C4-2B (cell line): ENCODE results near the gene TNFRSF1A.
A peak's percentile ranks its signal among the peaks of the same experiment; 100 is the strongest.

ENCODE experiments used
- H3K27ac ChIP-seq: fragments of 450-650 bp; 2 replicates; pipeline ENCODE4 v1.5.1; 2017
- ZFX ChIP-seq: fragments of 450-650 bp; IDR thresholded peaks from 2 replicates; pipeline ENCODE4 v1.6.1; 2017
- TF ChIP-seq, protein P1 (sequence below): fragments of 450-650 bp; conservative IDR thresholded peaks from 2 replicates; pipeline ENCODE4 v1.5.1; 2017; ENCODE audit warnings: mild to moderate bottlenecking

Gene TNFRSF1A

DNA sequence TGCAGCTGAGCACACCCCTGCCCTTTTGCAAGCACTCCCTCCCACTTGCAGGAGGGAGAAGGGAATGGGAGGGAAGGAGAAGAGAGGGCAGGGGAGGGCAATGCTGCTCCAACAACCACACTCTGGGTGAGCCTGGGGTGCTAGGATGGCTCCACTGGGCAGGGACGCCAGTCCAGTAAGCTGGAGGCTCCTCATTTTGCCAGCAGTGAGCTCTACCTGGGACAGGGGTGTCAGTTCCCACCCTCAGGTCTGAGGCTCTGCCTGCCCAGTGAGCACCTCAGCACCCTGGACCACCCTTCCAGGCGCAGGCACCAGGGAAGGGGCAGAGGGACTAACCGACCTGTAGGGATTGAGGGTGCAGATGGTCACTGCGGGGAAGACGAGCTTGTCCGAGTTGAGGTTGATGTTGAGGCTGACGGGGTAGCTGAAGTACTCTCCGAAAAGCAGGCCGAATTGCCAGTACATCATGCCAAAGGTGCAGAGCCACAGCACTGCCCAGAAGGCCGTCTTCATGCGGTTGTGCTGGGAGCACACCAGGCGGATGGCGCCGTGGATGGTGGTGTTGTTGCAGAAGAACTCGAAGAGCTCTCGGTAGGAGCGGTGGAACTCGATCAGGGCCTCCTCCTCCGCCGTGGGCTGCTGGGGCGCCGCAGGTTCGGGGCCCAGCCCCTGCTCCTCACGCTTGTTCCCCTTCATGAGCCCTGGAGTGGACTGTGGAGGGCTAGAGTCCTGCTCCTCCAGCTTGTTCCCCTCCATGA is 32.3 kb upstream of the TNFRSF1A start:
- TF ChIP-seq, protein P1, sequence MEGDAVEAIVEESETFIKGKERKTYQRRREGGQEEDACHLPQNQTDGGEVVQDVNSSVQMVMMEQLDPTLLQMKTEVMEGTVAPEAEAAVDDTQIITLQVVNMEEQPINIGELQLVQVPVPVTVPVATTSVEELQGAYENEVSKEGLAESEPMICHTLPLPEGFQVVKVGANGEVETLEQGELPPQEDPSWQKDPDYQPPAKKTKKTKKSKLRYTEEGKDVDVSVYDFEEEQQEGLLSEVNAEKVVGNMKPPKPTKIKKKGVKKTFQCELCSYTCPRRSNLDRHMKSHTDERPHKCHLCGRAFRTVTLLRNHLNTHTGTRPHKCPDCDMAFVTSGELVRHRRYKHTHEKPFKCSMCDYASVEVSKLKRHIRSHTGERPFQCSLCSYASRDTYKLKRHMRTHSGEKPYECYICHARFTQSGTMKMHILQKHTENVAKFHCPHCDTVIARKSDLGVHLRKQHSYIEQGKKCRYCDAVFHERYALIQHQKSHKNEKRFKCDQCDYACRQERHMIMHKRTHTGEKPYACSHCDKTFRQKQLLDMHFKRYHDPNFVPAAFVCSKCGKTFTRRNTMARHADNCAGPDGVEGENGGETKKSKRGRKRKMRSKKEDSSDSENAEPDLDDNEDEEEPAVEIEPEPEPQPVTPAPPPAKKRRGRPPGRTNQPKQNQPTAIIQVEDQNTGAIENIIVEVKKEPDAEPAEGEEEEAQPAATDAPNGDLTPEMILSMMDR, result no peak
- TF ChIP-seq ZFX, result no peak

DNA sequence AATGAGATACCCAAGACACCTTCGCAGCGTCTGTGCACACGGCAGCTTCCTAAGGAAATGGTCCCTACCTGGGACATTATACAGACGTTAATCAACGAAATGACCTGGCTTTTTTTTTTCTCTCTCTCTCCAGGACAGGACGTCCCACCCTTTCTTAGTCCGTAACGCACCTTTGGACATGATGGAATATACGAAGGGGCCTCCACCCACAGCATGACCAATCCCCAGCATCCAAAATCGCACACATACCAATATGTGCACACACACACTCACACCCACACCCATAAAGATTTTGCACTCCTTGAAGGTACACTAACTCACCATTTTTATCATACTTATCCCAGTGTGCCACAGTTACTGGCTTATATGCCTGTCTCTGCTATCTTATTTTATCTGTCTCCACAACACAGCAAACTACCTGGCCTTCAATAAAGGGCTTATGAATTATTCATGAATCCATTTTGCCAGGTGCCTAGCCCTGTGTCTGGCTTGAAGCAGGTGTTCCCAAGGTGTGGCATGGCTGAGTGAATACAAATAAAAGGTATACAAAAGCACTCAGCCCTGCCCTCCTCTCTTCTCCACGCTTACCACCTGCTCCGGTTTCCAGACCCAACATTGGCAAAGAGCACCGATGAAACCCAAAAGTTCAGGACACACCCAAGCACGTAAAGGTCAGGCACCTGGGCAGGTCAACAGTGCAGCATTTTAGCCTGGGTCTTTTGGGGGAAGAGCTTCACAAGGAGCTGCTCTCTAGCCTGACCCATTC is 31.3 kb upstream of the TNFRSF1A start:
- H3K27ac ChIP-seq, result peak overlapping the region; percentile 83; the same call in 1 of the 2 replicates
- TF ChIP-seq, protein P1, result no peak
- no peak for TF ChIP-seq ZFX

More for the DNA sequence above, 32.3 kb upstream of the TNFRSF1A start:
- H3K27ac ChIP-seq, result peak overlapping the region; percentile 83

DNA sequence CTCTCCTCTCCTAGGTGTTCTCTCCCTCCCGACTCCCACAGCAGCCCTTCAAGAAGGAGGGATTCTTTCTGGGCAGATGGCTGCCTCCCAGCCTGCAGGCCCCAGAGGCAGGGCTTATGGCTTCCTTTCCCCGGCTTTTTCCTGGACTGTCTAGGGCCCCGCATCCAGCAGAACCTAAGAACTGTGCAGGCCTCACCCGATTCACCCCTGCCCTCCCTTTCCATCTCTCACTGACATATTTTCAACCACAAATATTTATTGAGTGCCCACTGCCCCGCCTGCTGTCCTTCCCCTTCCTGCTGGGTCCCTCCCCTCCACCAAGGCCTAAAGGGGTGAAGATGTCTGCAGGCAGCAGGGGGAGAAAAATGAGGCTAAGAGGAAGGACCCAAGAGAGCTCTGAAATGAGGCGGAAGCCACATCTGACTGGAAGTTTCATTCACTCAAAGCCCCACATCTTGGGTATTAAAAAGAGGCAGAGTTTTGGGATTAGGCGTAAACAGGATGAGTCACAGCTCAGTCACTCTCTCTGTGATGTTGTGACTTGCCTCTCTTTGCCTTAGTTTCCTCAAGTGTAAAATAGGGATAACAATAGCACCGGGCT is 30.6 kb upstream of the TNFRSF1A start:
- no peak overlapping the region for H3K27ac ChIP-seq
- no peak for TF ChIP-seq ZFX
- TF ChIP-seq, protein P1, result no peak

DNA sequence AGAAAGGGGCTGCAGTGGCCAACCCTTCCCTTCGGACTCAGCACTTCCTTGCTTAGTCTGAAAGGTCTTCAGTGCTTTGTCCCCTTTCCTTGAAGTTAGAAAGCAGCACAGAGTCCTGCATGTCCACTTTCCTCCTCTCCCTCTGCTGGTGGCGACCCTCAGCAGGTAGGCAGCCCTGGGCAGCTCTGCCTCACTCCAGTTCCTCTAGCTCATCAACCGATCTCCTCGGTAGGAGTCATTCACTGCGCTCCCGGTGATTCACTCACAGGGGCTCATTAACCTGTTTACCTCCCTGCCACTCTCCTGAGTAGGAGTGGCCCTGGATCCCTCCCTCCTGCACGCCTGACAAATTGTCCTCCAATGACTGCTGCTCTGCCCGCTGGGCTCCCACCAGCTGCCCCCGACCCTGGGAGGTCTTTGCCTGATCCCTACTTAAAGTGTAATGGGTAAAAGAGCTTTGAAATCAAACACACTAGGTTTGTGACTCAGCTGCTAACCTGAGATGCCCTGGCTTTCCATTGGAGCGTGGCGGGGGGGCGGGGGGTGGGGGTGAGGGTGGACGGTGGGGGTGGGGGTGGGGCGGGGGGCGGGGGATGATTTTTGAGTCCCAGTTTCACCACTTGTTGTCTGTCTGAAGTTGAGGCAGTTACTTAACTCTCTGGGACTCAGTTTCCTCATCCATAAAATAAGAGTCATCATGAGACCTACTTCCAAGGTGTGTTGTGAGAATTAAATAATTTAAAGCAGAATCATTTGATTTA is 29.3 kb upstream of the TNFRSF1A start:
- no peak overlapping the region for H3K27ac ChIP-seq

DNA sequence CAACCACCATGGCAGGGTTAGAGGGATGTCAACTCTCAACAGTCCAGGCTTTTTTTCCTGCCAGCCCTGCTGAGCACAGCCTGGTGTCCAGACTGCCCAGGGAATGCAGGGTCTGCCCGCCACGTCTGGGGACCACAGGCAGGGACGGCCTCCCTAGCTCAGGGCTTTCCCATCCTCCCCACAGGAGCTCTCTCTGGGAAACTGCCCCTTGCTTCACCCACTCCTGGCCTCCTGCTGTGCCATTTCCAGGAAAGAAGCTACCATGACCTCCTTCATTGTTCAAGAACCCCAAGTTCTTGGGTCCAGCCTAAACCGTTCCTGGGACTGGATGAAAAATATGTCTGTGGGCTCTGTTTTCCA is 28.7 kb upstream of the TNFRSF1A start:
- TF ChIP-seq, protein P1, result no peak
- no peak for TF ChIP-seq ZFX
- no peak overlapping the region for H3K27ac ChIP-seq

More for the DNA sequence above, 29.3 kb upstream of the TNFRSF1A start:
- TF ChIP-seq ZFX, result no peak
- TF ChIP-seq, protein P1, result no peak

DNA sequence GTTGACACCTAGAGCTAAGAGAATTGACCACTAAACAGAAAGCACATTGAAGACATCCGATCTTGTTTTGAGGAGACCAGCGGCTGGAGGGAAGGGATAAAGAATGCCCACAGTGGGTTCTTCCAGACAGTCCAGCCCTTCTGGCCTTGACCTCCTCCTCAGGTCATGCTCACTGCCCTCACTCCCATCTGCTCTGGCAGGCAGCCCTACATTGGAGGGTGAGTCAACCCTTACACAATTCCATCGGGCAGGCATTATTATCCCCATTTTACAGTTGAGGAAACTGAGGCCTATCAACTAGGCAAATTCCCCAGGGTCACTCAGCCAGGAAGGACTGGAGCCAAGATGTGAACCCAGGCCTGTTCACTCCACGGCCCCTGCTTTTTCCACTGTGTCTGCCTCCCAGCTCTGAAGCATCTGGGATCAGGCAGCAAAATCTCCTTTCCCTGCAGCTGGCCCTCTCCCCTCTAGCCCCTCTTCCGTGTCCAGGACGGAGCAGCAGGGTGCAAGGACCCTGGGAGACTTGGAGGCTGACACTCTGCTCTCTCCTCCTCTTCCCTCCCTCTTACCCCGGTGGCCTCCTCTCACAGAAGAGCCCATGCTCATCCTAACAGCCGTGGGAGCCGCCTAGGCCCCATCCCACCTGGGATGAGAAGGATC is 28.2 kb upstream of the TNFRSF1A start:
- no peak for TF ChIP-seq ZFX
- TF ChIP-seq, protein P1, result no peak
- no peak overlapping the region for H3K27ac ChIP-seq
